ENCODE measurements around the gene DNMT1. TPM values are rescaled to one million over a fixed set of nuclear protein-coding genes. Genes with fewer than 3 reads are reported as not detected.
"Not testable (repeated sequence)": the region's sequence is repeated elsewhere in the genome, so short reads cannot be mapped to it uniquely, and the experiment has no call there.

DNMT1 gene
- polyA plus RNA-seq, 1 donor, result 61.4 TPM

DNA sequence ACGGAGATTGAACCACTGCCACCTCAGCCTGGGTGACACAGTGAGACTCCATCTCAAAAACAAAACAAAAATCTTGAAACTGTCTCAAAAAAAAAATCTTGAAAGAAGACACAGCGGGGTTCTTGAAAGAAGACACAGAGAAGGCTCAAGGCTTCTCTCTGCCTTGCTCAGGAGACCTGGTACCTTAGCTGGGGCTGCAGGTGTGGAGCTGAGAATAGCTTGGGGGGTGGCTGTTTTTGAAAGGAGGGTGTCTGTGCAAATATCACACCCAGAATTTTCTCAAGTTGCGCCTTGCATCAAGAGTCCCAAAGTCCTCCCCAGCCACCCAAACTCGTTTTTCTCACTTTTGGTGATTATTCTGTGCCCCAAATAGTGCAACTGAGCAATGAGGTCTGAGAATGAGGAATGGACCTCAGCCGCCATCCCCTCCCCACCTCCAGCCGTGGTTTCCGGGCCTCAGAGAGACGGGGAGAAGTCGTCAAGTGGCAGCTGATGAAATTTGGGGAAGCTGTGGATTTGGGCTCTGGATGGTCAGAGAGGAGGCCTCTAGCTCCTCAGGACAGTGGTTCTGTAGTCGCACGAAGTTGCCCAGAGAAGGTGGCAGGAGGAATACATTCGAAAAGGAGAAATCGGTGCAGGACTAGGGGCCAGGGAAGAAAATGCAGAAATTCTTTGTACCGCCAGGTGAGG lies 27.6 kb upstream of the DNMT1 start:
- DNase-seq (ENCODE audit: low read depth), result no peak

DNA sequence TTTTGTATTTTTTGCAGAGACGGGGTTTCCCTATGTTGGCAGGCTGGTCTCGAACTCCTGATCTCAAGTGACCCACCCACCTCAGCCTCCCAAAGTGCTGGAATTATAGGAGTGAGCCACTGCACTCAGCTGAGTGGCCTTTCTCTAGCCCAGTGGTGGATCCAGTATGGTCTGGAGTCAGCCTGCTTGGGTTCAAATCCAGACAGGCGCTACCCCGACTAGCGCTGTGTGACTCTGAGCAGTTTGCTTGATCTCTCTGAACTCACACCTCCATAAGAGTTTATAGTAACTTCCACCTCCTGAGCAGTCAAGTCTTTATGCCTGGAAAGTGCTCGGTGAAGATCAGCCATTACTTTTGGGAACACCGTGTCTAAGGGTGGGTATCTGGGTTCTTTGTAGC lies 25.9 kb upstream of the DNMT1 start:
- no peak for DNase-seq (ENCODE audit: low read depth)

DNA sequence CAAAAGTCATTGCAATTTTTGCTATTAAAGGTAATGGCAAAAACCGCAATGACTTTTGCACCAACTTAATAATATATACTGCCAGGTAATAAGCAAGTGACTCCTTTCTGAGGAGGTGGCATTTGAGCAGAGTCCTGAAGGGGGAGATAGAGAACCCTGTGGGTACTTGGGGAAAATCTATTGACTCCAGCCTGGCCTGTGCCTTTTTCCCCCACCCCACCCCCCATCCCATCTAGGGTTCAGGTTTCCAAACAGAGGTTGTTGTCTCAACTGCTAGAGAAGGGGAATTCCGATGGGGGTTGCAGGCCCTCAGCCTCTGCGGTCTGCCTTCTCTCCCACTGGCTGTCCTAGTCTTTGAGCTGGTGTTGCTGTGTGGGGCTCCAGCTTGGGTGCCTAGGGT lies 24.9 kb upstream of the DNMT1 start:
- no peak for DNase-seq (ENCODE audit: low read depth)

DNA sequence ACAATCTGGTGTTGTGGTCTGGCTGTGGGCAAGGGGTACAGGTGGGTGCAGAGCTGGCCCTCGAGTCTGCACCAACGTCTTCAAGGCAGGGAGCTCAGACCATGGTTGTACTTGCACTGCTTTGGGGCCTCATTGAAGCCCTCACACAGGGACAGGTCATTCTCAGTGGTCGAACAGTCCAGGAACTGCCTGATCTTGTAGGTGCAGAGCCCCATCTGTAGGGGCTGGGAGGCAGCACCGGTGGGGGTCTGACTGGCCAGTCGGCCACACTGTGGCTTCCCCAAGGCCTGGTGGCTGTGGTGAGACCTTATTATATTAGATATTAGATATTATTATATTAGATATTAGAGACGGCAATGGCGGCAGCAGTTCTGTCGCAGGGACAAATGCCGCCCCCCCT lies 22.3 kb upstream of the DNMT1 start:
- no peak for DNase-seq (ENCODE audit: low read depth)

DNA sequence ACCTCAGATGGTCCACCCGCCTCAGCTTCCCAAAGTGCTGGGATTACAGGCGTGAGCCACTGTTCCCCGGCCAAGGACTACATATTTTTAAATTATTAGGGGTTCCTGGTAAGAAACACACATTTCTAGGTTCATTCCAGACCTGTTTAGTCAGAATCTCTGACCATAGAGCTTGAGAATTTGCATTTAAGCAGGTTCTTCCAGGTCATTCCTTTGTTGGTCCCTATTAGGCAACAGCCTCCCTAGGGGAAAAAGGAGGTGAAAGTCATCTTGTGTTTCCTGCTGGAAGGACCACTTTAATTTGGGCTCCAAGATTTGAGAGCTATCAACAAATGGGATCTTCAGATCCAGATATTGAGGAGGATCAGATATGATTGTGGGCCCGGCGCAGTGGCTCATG lies 20.0 kb upstream of the DNMT1 start:
- no peak for DNase-seq (ENCODE audit: low read depth)

DNA sequence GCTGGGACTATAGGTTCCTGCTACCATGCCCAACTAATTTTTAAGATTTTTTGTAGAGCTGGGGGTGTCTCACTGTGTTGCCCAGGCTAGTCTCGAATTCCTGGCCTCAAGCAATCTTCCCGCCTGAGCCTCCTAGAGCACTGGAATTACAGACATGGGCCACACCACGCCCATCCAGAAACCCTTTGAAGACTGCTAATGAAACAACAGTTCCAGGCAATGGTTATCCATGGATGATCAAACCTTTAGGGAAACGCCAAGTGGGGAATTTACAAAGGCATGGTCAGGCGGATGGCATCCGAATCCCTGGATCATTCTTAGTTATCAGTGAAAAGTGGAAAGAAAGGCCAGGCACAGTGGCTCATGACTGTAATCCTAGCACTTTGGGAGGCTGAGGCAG lies 16.9 kb upstream of the DNMT1 start:
- no peak for DNase-seq (ENCODE audit: low read depth)

DNA sequence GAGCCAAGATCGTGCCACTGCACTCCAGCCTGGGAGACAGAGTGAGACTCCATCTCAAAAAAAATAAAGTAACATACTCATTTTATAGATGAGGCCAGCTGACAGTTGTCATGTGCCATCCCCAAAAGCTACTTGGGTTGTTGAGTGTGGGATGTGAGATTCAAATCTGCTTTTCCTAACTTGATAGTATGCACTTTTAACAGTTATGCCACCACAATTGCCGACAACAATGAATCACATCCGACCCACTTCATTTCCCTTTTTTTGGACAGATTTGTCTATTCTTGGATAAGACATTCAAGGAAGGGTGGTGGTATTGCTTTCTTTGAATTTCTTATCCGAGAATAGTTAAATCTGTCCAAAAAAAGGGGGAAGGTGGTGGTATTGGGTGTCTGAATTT lies 16.3 kb upstream of the DNMT1 start:
- no peak for DNase-seq (ENCODE audit: low read depth)

DNA sequence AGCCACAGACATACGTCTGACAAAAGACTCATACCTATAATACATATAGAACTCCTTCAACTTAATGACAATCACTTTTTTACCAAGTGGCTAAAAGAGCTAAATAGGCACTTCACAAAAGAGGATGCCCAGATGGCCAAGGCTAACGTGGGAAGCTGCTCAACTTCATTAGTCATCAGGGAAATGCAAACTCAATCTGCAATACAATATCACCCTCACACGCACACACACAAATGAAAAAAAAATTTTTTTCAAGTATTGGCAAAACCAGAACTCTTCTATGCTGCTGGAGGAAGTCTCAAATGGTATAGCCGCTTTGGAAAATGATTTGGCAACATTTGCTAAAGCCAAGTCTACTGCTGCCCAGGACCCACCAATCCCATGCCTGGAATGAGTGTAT lies 14.6 kb upstream of the DNMT1 start:
- DNase-seq (ENCODE audit: low read depth), result no peak

DNA sequence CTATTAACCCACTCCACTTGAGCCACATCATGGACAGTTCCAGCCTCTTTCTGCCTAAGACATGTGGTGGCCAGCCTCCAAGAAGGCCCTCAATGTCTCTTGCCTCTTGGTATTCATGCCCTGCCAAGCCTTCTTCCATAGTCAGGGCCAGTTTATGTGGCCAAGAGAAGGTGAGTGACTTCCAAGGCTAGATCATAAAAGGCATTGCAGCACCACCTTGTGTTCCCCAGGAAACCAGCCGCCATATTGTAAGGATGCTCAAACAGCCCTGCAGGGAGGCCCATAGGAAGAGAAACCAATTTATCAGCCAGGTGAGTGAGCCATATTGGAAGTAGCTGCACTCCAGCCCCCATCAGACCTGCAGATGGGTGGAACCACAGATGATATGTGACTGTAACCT lies 12.3 kb upstream of the DNMT1 start:
- no peak for DNase-seq (ENCODE audit: low read depth)

DNA sequence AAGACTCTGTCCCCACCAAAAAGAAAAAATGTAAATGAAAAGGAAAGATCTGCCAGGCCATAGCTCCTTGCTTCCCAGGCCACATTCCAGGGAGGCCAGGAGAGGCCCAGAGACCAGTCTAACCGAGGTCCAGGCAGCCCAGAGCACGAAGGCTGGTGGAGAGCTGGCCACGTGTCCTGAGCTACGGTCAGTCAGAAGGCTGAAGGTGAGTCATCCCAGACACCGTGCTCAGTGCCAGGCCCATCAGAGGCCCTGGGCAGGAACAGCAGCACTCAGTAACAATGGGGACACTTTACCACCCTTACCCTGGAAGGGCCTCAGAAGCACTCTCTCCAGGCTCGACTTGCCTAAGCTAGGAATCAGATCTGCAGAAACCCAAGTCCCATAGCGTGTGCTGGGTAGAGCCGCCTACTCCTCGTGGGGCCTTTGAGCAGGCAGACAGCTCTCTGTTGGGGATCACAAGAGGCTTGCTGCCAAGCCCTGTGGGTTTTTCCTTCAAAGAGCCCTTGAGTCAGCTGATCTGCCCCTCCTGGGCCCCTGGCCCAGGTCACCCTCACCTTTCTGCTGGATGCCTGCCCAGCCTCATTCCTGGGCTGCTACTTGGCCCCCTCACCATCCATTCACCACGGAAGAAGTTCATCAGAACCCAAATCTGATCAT lies 11.6 kb upstream of the DNMT1 start:
- no peak for DNase-seq (ENCODE audit: low read depth)

DNA sequence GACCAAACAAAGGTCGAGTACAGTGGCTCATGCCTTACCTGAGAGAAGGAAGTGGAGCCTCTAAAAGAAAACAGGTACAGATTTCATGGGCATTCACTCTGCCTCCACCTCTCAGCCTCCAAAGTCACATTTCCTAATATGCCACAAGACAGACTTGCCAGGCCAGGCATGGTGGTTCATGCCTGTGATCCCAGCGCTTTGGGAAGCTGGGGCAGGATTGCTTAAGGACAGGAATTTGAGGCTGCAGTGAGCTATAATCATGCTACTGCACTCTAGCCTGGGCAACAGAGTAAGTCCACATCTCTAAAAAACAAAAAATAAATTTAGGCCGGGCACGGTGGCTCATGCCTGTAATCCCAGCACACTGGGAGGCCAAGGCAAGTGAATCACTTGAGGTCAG lies 10.9 kb upstream of the DNMT1 start:
- DNase-seq (ENCODE audit: low read depth), result no peak

DNA sequence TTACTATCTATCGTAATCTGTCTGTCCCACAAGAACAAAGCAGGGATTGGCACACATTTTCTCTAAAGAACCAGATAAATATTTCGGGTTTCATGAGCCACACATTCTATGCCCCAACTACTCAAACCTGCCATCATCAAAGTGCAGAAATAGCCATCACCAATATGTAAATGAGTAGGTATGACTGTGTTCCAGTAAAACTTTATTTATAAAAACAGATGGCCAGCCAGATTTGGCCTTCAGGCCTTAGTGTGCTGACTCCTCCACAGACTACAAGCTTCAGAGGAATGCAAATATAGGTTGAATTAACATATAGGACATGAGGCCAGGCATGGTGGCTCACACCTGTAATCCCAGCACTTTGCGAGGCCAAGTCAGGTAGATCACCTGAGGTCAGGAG lies 8.9 kb upstream of the DNMT1 start:
- DNase-seq (ENCODE audit: low read depth), result no peak

DNA sequence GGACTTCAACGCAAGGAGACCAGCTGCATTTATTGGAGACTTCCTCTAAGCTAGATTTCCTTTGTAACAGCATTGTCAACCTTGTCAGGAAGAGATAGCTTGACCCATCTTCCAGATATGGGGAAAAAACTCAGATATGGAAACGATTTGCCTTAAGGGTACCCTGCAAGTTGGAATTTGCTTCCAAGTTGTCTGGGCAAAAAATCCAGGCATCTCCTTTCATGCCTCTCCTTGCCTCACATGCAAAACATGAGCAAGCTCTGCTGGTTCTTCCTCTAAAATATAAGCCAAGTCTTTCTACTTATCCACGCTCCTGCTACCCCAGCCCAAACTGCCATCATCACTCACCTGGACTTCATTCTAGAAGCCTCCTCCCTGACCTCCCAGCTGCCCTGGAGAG lies 6.4 kb upstream of the DNMT1 start:
- DNase-seq (ENCODE audit: low read depth), result no peak

DNA sequence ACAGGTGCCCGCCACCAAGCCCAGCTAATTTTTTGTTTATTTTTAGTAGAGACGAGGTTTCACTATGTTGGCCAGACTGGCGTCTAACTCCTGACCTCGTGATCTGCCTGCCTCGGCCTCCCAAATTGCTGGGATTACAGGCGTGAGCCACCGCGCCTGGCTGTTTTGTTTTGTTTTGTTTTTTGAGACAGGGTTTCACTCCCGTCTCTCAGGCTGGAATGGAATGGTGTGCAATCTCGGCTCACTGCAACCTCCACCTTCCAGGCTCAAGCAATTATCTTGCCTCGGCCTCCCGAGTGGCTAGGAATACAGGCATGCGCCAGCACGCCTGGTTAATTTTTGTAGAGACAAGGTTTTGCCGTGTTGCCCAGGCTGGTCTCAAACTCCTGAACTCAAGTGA lies 5.3 kb upstream of the DNMT1 start:
- DNase-seq (ENCODE audit: low read depth), result not testable (repeated sequence)

DNA sequence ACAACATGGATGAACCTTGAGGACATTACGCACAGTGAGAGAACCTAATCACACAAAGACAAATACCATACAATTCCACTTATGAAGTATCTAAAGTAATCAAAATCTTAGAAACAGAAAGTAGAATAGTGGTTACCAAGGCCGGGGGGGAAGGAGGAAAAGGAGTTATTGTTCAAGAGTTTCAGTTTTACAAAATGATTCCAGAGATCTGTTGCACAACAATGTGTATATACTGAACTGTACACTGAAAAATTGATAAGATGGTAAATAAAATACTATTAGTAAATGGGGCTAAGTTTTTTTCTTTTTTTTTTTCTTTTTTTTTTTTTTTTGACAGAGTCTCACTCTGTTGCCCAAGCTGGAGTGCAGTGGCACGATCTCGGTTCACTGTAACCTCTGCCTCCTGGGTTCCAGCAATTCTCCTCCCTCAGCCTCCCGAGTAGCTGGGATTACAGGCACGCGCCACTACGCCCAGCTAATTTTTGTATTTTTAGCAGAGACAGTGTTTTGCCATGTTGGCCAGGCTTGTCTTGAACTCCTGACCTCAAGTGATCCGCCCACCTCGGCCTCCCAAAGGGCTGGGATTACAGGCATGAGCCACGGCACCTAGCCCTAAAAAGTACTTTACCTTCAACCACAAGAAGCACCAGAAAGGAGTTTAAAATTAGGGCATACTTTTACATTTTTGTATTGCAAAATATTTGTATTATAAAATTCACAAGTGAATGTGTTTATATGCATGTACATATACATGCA lies 4.3 kb upstream of the DNMT1 start:
- DNase-seq (ENCODE audit: low read depth), result not testable (repeated sequence)

DNA sequence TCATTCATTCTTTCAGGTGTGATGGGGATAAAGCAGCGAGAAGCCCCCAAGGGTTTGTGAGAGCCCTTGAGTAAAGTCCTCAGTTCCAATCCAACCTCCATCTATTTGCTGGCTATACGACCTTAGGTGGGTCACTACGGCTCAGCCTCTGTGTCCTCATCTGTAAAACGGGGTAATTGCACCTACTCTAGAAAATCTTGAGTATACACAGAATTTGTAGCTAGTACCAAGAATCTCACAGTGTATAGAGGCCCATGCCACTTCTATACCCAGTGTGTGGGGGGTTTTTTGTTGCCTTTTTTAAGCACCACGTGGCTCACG lies 406 bp upstream of the DNMT1 start:
- no peak for DNase-seq (ENCODE audit: low read depth)

DNA sequence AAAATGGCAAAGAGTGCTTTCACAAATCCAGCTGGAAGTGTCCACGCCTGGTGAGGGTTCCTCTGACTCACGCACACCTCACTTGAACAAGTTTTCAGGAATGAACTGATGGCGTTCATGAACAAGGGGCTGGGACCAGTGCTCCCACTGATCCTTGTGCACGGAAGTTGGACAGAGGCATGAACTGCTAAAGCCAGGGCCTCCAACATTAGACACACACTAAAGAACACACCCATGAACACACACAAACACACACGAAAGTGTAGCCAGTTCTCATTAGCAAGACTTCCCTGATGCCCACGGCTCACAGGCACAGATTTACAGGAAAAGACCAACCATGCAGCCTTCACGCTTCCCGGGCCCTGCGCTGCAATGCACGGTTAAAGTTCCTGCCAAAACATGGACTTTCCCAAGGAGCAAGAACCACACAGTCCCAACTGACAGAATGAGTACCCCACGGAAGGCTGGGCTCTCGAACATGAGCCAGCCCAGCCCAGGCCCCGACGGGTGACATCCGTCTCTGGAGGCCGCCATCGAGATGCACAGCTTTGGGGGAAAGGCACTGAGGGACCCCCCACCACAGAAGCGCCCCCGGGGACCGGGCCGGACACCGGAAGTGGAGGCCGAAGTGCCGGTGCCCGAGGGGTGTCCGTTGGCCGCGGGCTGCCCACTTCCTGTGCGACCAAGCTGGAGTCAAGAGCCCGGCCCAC lies 808 bp downstream of the DNMT1 start:
- no peak for DNase-seq (ENCODE audit: low read depth)

DNA sequence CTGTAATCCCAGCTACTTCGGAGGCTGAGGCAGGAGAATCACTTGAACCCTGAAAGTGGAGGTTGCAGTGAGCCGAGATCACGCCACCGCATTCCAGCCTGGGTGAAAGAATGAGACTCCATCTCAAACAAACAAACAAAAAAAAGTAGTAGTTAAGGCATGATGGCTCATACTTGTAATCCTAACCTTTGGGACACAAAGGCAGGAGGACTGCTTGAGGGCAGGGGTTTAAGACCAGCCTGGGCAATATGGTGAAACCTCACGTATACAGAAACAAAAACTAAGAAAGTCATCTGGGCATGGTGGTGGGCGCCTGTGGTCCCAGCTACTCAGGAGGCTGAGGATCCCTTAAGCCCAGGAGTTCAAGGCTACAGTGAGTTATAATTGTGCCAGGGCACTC lies 1.8 kb downstream of the DNMT1 start:
- no peak for DNase-seq (ENCODE audit: low read depth)

DNA sequence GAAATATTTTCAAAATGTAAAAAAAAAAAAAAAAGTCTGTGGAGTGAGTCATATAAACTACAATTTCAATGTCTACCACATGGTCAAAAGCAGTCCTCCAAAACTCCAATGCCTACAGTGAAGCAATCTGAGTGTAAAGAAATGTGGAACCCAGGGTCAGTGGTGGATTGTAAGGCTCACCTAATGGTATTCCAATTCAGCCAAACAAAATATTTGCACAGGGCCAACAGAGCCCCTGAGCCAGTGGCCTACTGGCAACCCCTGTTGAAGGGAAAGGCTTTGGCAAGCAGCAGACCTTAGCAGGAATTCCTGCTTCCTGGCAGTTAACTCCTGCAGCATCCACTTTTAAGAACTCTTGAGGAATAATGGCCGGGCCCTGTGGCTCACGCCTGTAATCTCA lies 3.4 kb downstream of the DNMT1 start:
- no peak for DNase-seq (ENCODE audit: low read depth)

DNA sequence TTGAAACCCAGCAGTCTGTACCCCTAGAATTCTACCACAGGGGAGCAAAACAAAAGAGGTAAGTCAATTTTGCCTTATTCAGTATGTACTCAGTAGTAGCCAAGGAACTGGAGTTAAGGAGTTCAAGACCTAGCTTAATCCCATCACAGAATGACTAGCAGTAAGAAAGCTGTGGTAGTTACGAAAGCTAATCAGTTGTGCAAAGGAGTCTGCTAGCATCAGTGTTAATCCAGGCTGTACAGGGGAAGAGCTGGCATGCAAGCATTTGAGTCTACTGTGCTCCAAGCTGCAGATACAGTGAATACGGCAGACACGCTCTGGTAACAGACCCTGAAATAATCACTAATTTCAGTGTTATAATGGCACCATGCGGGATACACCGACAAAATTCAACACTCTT lies 4.7 kb downstream of the DNMT1 start:
- no peak for DNase-seq (ENCODE audit: low read depth)

DNA sequence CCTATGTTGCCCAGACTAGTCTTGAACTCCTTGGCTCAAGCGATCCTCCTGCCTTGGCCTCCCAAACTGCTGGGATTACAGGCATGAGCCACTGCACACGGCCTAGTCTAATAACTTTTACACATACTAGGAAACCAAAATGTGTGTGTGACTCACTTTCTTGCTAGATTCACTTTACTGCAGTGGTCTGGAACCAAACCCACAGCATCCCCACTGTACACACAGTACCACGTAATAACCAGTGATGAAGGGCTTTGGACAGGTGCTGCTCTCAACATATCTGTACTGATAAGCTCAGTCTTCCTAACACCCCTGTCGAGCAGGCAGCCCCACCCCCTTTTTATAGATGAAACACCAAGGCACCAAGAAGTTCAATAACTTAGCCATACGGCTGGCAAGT lies 5.1 kb downstream of the DNMT1 start:
- DNase-seq (ENCODE audit: low read depth), result no peak

DNA sequence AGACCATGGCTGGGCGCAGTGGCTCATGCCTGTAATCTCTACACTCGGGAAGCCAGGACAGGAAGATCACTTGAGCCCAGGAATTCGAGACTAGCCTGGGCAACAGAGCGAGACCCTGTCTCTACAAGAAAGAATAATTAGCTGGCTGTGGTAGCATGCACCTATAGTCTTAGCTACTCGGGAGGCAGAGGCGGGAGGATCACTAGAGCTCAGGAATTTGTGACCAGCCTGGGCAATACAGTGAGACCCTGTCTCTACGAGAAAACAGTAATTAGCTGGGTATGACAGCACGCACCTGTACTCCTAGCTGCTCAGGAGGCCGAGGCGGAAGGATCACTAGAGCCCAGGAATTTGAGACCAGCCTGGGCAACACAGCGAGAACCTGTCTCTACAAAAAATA lies 7.4 kb downstream of the DNMT1 start:
- DNase-seq (ENCODE audit: low read depth), result no peak

DNA sequence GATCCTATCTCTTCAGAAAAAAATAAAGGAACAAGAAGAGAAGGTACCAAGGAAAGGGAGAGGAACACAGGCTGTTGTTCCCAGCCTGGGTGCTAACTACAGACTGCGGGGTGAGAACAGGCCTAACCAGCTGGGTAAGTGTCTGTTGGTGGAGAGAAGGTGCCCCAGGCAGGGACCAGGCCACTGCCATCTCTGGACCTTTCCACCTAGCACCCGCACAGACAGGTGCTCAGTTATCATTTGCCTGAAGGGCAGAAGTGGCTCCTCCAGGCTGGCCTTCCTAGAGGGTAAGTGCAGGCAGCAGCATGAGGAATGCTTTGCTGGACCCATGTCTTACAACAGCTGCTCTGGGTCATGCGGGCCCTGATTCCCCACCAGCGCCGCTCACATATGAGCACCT lies 10.1 kb downstream of the DNMT1 start:
- no peak for DNase-seq (ENCODE audit: low read depth)

All from forelimb muscle (tissue), 1 donor.